Endothelial cell of umbilical vein (primary cell): ENCODE measurements around the gene SPART. TPM values are rescaled to one million over a fixed set of nuclear protein-coding genes. Genes with fewer than 3 reads are reported as not detected.

Experiments used
- BruUV-seq: library from RNA; stranded (reverse); fragments of 400-500 nt; replicated peaks from 2 replicates; lab custom pipeline; 2021; lab: Mats Ljungman, UMichigan
- CTCF ChIA-PET: fragments of 300-600, 350-600 bp; sonication (Branson Sonifier 250); formaldehyde crosslinking; loops from one replicate; lab custom pipeline; 2021; ENCODE audit warnings: antibody characterized with exemption, inconsistent platforms; lab: Charles Lee
- POLR2A ChIA-PET: fragments of 300-600, 350-600 bp; sonication (Branson Sonifier 250); formaldehyde crosslinking; loops from one replicate; lab custom pipeline; 2021; ENCODE audit warnings: antibody characterized with exemption, inconsistent platforms; lab: Charles Lee
- DNase-seq: peaks from one replicate; pipeline ENCODE4 v3.0.0-alpha.2; 2011; ENCODE audit warnings: low read depth, low spot score
- FAIRE-seq: peaks from 2 replicates; lab custom pipeline; 2011; peaks lifted over from hg19 to GRCh38; lab: Jason Lieb, UNC
- H2AFZ ChIP-seq: 2 replicates; pipeline ENCODE4 v1.6.0; 2012; ENCODE audit warnings: low read depth, low read length, control low read depth, inconsistent platforms
- H3K27ac ChIP-seq: 2 replicates; pipeline ENCODE4 v1.5.1; 2011; ENCODE audit warnings: low read depth, mild to moderate bottlenecking, control low read depth, low read length, moderate library complexity; ENCODE audit not compliant: insufficient read depth
- H3K27me3 ChIP-seq, 2 experiments: 2 replicates each; pipeline versions ENCODE4 v1.6.0 to v1.6.1; 2011; ENCODE audit warnings: low read length in 2 of 2, mixed read lengths in 1 of 2; ENCODE audit not compliant: control insufficient read depth in 2 of 2, insufficient read depth in 2 of 2
- H3K36me3 ChIP-seq, 2 experiments: 2 replicates in 1 of 2; 3 replicates in 1 of 2; pipeline ENCODE4 v1.5.1; 2011; ENCODE audit warnings: low read length in 2 of 2, mild to moderate bottlenecking in 1 of 2, moderate library complexity in 1 of 2; ENCODE audit not compliant: control insufficient read depth in 2 of 2, insufficient read depth in 2 of 2; ENCODE audit errors: extremely low read depth in 1 of 2
- H3K4me1 ChIP-seq: 3 replicates; pipeline ENCODE4 v1.5.1; 2011; ENCODE audit warnings: mild to moderate bottlenecking, low read length; ENCODE audit not compliant: control insufficient read depth, insufficient read depth; ENCODE audit errors: extremely low read depth
- H3K4me2 ChIP-seq: 2 replicates; pipeline ENCODE4 v1.6.1; 2011; ENCODE audit warnings: low read length, control low read depth, mixed read lengths; ENCODE audit not compliant: insufficient read depth
- H3K4me3 ChIP-seq, 3 experiments: fragments of 200-600 bp in 1 of 3; sonication (generic), shearing (Covaris generic) in 1 of 3; replicated peaks in 1 of 3; 2 replicates each; pipeline ENCODE4 v1.5.1; 2011 to 2016; ENCODE audit warnings: control low read depth in 3 of 3, low read length in 3 of 3, mild to moderate bottlenecking in 2 of 3, inconsistent platforms in 1 of 3, low read depth in 1 of 3, moderate library complexity in 1 of 3; ENCODE audit not compliant: insufficient read depth in 1 of 3
- H3K79me2 ChIP-seq: 2 replicates; pipeline ENCODE4 v1.6.0; 2012; ENCODE audit warnings: low read length, inconsistent platforms; ENCODE audit not compliant: control insufficient read depth, insufficient read depth
- H3K9ac ChIP-seq: replicated peaks from 2 replicates; pipeline ENCODE3; 2011; ENCODE audit warnings: low read length, control low read depth; ENCODE audit not compliant: insufficient read depth; ENCODE audit errors: extremely low read depth
- H3K9me1 ChIP-seq: replicated peaks from 3 replicates; pipeline ENCODE4 v1.6.0; 2011; ENCODE audit warnings: mild to moderate bottlenecking, low read length; ENCODE audit not compliant: control insufficient read depth, insufficient read depth; ENCODE audit errors: extremely low read depth
- H3K9me3 ChIP-seq: replicated peaks from 2 replicates; pipeline ENCODE4 v1.5.1; 2012; ENCODE audit warnings: low read length, inconsistent platforms; ENCODE audit not compliant: control insufficient read depth, insufficient read depth
- H4K20me1 ChIP-seq: replicated peaks from 2 replicates; pipeline ENCODE3; 2011; ENCODE audit warnings: mild to moderate bottlenecking, low read length; ENCODE audit not compliant: control insufficient read depth, insufficient read depth; ENCODE audit errors: extremely low read depth
- EZH2 ChIP-seq: IDR thresholded peaks from 2 replicates; pipeline ENCODE4 v1.6.1; 2012; ENCODE audit warnings: borderline replicate concordance, low read depth, mild to moderate bottlenecking, moderate library complexity, low read length, inconsistent platforms; ENCODE audit not compliant: severe bottlenecking
- FOS ChIP-seq: IDR thresholded peaks from 2 replicates; pipeline ENCODE4 v1.6.1; 2011; ENCODE audit warnings: mild to moderate bottlenecking, low read length, moderate library complexity, borderline replicate concordance; ENCODE audit not compliant: insufficient read depth
- GATA2 ChIP-seq: IDR thresholded peaks from 2 replicates; pipeline ENCODE4 v1.7.0; 2011; ENCODE audit warnings: low read depth, mild to moderate bottlenecking, moderate library complexity, mixed read lengths, low read length; ENCODE audit not compliant: insufficient read length, insufficient read depth
- JUN ChIP-seq: IDR thresholded peaks from 2 replicates; pipeline ENCODE4 v1.6.1; 2011; ENCODE audit warnings: borderline replicate concordance, low read depth; ENCODE audit not compliant: insufficient read length, insufficient read depth
- MYC ChIP-seq: IDR thresholded peaks from one replicate; pipeline ENCODE4 v1.6.1; 2011; ENCODE audit warnings: mild to moderate bottlenecking, low read depth, low read length
- POLR2A ChIP-seq: IDR thresholded peaks from 2 replicates; pipeline ENCODE4 v1.6.1; 2012; ENCODE audit warnings: low read depth, mild to moderate bottlenecking, control low read depth, low read length
- POLR2AphosphoS5 ChIP-seq: IDR thresholded peaks from 2 replicates; pipeline ENCODE4 v1.6.1; 2012; ENCODE audit warnings: low read depth, mild to moderate bottlenecking, control low read depth, low read length, moderate library complexity; ENCODE audit not compliant: insufficient read depth
- dilution Hi-C: fragments of 300-500 bp; cut with MboI; formaldehyde crosslinking; loops from one replicate; pipeline ENCODE4 v1.15.0; 2019; ENCODE audit warnings: low sequenced_read_pairs; ENCODE audit not compliant: extremely low pct_ligation_motif_present
- intact Hi-C: fragments of 100-400 bp; cut with micrococcal nuclease; formaldehyde crosslinking; loops from one replicate; pipeline ENCODE4 v1.10.0; 2022
- polyA plus RNA-seq, 4 experiments: library from polyadenylated mRNA; depleted of rRNA in 3 of 4; stranded (reverse) in 3 of 4; unstranded in 1 of 4; fragments of >200 nt; gene quantifications; 2 replicates each; pipeline versions ENCODE4 v1.2.1 to v1.2.3, GENCODE V29; 2011 to 2012; ENCODE audit warnings: missing spikeins in 1 of 4
- total RNA-seq: library from RNA; stranded (reverse); gene quantifications from 2 replicates; pipeline ENCODE4 v1.2.3, GENCODE V29; 2021
- TF ChIP-seq, protein P1 (sequence below), 2 donors: IDR thresholded peaks; 1 replicate in 1 of 2; 2 replicates in 1 of 2; pipeline ENCODE4 v1.5.1; 2011; ENCODE audit warnings: low read length in 2 of 2, mild to moderate bottlenecking in 2 of 2, moderate library complexity in 2 of 2, control low read depth in 1 of 2, inconsistent platforms in 1 of 2, low read depth in 1 of 2; ENCODE audit not compliant: insufficient read depth in 1 of 2; ENCODE audit errors: extremely low read depth in 1 of 2
- TF ChIP-seq, protein P2 (sequence below): IDR thresholded peaks from 2 replicates; pipeline ENCODE4 v1.6.1; 2011; ENCODE audit not compliant: insufficient read depth, insufficient read length

SPART gene
- total and polyA plus RNA-seq, 2 donors (not counting 3 experiments of a cell fraction or from before 2014, with no cell fraction given): 40.8 to 73.6 TPM

DNA sequence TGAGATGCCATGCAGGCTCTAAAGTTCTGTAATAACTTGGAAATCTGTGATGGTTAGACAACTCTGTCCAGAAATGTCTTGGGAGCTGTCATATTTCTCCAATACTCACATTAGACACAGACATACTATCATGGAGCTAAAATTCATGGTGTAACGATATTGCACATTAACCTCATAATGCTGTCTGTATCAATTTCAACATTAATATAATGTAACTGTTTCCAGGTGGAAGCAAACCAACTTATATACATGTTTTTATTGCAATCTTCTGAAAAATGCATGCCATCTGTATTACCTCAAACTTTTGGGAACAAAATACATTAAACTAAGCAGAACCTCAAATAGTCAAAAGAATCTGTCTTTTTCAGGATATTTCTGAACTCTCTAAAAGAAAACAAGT is 14.7 kb upstream of the SPART start:
- dilution Hi-C loops: no loop called here
- Histone ChIP-seq H2AFZ (no peak overlapping the region), H3K9me1 (no peaks in the 10 kb centered on the region), H3K36me3 (no peaks in the 10 kb centered on the region), H4K20me1 (no peaks in the 10 kb centered on the region), H3K4me1 (no peaks in the 10 kb centered on the region), H3K27me3 (no peaks in the 10 kb centered on the region), H3K27ac (no peak overlapping the region), H3K4me3 (no peak overlapping the region), H3K9me3 (no peaks in the 10 kb centered on the region), H3K4me2 (no peak overlapping the region), H3K9ac (no peak overlapping the region), H3K79me2 (no peaks in the 10 kb centered on the region)
- ChIA-PET CTCF (interaction anchor here (0.7 to 1.2 kb wide), 2 partner anchors 14 to 78 kb away, joined by 3 to 4 read pairs; no protein-coding TSS in a partner anchor), POLR2A (no interaction called here)
- FAIRE-seq: no peak
- intact Hi-C loops: no loop called here
- TF ChIP-seq JUN (no peak), POLR2A (no peak), EZH2 (no peak), MYC (no peak), POLR2AphosphoS5 (no peak), GATA2 (no peak), FOS (no peak)
- TF ChIP-seq, protein P1, sequence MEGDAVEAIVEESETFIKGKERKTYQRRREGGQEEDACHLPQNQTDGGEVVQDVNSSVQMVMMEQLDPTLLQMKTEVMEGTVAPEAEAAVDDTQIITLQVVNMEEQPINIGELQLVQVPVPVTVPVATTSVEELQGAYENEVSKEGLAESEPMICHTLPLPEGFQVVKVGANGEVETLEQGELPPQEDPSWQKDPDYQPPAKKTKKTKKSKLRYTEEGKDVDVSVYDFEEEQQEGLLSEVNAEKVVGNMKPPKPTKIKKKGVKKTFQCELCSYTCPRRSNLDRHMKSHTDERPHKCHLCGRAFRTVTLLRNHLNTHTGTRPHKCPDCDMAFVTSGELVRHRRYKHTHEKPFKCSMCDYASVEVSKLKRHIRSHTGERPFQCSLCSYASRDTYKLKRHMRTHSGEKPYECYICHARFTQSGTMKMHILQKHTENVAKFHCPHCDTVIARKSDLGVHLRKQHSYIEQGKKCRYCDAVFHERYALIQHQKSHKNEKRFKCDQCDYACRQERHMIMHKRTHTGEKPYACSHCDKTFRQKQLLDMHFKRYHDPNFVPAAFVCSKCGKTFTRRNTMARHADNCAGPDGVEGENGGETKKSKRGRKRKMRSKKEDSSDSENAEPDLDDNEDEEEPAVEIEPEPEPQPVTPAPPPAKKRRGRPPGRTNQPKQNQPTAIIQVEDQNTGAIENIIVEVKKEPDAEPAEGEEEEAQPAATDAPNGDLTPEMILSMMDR (IDR thresholded peaks at IDR 0.05; ENCODE audit: extremely low read depth in 1 of 2, insufficient read depth in 1 of 2, low read depth in 1 of 2, low read length in 2 of 2): no peak
- TF ChIP-seq, protein P2, sequence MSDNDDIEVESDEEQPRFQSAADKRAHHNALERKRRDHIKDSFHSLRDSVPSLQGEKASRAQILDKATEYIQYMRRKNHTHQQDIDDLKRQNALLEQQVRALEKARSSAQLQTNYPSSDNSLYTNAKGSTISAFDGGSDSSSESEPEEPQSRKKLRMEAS: no peak
- BruUV-seq: no TSS peak
- DNase-seq: no peak
